Panc1 (cell line): ENCODE results near the gene AIG1. TPM values are rescaled to one million over a fixed set of nuclear protein-coding genes. Genes with fewer than 3 reads are reported as not detected.

Experiments
- ATAC-seq: fragments of 200-7000 bp; cut with Tn5 transposase; 2 replicates; pipeline ENCODE4 v1.9.1; 2020; ENCODE audit warnings: mild to moderate bottlenecking, moderate library complexity
- BruUV-seq: library from RNA; stranded (reverse); fragments of 400-500 nt; replicated peaks from 2 replicates; lab custom pipeline; 2021; lab: Mats Ljungman, UMichigan
- CTCF ChIA-PET: fragments of 300-600 bp; sonication (Branson Sonifier 250); formaldehyde crosslinking; loops from one replicate; lab custom pipeline; 2022; ENCODE audit warnings: antibody characterized with exemption; lab: Charles Lee
- POLR2A ChIA-PET: fragments of 300-600 bp; sonication (Branson Sonifier 250); formaldehyde crosslinking; loops from one replicate; lab custom pipeline; 2022; ENCODE audit warnings: antibody characterized with exemption; lab: Charles Lee
- DNase-seq: peaks from one replicate; pipeline ENCODE4 v3.0.0-alpha.2; 2010; ENCODE audit warnings: low read depth, low spot score
- H3K27ac ChIP-seq: 2 replicates; pipeline ENCODE4 v1.5.1; 2011; ENCODE audit warnings: mild to moderate bottlenecking, low read length, inconsistent platforms
- H3K27me3 ChIP-seq: fragments of 200-500 bp; sonication (Bioruptor generic); 2 replicates; pipeline ENCODE4 v1.6.0; 2014; ENCODE audit warnings: low read length, inconsistent platforms; ENCODE audit not compliant: control insufficient read depth, insufficient read depth
- H3K36me3 ChIP-seq: fragments of 200-500 bp; sonication (Bioruptor generic); 2 replicates; pipeline ENCODE4 v1.5.1; 2014; ENCODE audit warnings: inconsistent platforms, mild to moderate bottlenecking, low read length, moderate library complexity; ENCODE audit not compliant: control insufficient read depth, insufficient read depth
- H3K4me1 ChIP-seq: 2 replicates; pipeline ENCODE4 v1.5.1; 2011; ENCODE audit warnings: inconsistent platforms, mild to moderate bottlenecking, low read length, moderate library complexity; ENCODE audit not compliant: control insufficient read depth, insufficient read depth
- H3K4me3 ChIP-seq, 2 experiments: 2 replicates each; pipeline ENCODE4 v1.5.1; 2011 to 2012; ENCODE audit warnings: low read depth in 2 of 2, low read length in 2 of 2, mild to moderate bottlenecking in 2 of 2, inconsistent platforms in 1 of 2, moderate library complexity in 1 of 2
- H3K9me3 ChIP-seq: fragments of 200-500 bp; sonication (Bioruptor generic); 2 replicates; pipeline ENCODE4 v1.5.1; 2014; ENCODE audit warnings: low read depth, mild to moderate bottlenecking, inconsistent platforms, low read length, moderate library complexity; ENCODE audit not compliant: control insufficient read depth, insufficient read depth
- CTCF ChIP-seq: fragments of 450-650 bp; IDR thresholded peaks from 2 replicates; pipeline ENCODE4 v1.5.1; 2017; ENCODE audit warnings: mild to moderate bottlenecking
- POLR2AphosphoS5 ChIP-seq: IDR thresholded peaks from 2 replicates; pipeline ENCODE4 v1.6.1; 2012; ENCODE audit warnings: mild to moderate bottlenecking, low read depth, low read length, moderate library complexity
- REST ChIP-seq, 2 experiments: IDR thresholded peaks; 2 replicates each; pipeline ENCODE4 v1.6.1; 2011 to 2012; ENCODE audit warnings: low read depth in 2 of 2, control low read depth in 1 of 2, low read length in 1 of 2, mild to moderate bottlenecking in 1 of 2, moderate library complexity in 1 of 2; ENCODE audit not compliant: insufficient read depth in 1 of 2
- SIN3A ChIP-seq: IDR thresholded peaks from 2 replicates; pipeline ENCODE4 v1.6.1; 2012; ENCODE audit warnings: low read depth, mild to moderate bottlenecking, low read length, moderate library complexity, borderline replicate concordance; ENCODE audit not compliant: insufficient read depth
- TCF7L2 ChIP-seq: IDR thresholded peaks from 2 replicates; pipeline ENCODE4 v1.6.1; 2011; ENCODE audit warnings: mild to moderate bottlenecking, low read depth, low read length, inconsistent platforms
- in situ Hi-C: cut with HindIII; loops from 2 replicates; pipeline ENCODE4 v1.10.0; 2016; ENCODE audit warnings: low sequenced_read_pairs, low pct_unique_long_range_greater_than_20kb
- intact Hi-C: fragments of 100-400 bp; cut with micrococcal nuclease; formaldehyde crosslinking; loops from one replicate; pipeline ENCODE4 v1.10.0; 2022; ENCODE audit not compliant: unreplicated experiment
- total RNA-seq: library from RNA; stranded (reverse); gene quantifications from one replicate; pipeline ENCODE4 v1.2.1, GENCODE V29; 2021; ENCODE audit not compliant: unreplicated experiment

AIG1 gene
- total RNA-seq, 1 experiment from 2014 or later: 23.9 TPM

GRCh38 chr6:143112837-143113236, 52.1 kb downstream of the AIG1 start:
- no peaks in the 10 kb centered on the region for H3K27me3 ChIP-seq
- no peaks in the 10 kb centered on the region for H3K4me1 ChIP-seq
- no TSS peak for BruUV-seq
- DNase-seq (no peak), ATAC-seq (no peak)
- no peak for TF ChIP-seq CTCF
- TF ChIP-seq SIN3A: no peak
- TF ChIP-seq REST (IDR thresholded peaks at IDR 0.05; ENCODE audit: insufficient read depth in 1 of 2, low read depth in 2 of 2, low read length in 1 of 2): no peak
- no peak for TF ChIP-seq POLR2AphosphoS5
- TF ChIP-seq TCF7L2: no peak
- CTCF ChIA-PET: no interaction called here
- POLR2A ChIA-PET: no interaction called here
- H3K9me3 ChIP-seq: no peaks in the 10 kb centered on the region
- no peak overlapping the region for H3K4me3 ChIP-seq
- intact Hi-C loops: no loop called here
- H3K36me3 ChIP-seq: no peaks in the 10 kb centered on the region
- in situ Hi-C loops: no loop called here
- H3K27ac ChIP-seq: no peak overlapping the region

- Histone ChIP-seq H3K27ac (no peak overlapping the region), H3K9me3 (no peaks in the 10 kb centered on the region), H3K27me3 (no peaks in the 10 kb centered on the region), H3K36me3 (no peaks in the 10 kb centered on the region), H3K4me1 (no peaks in the 10 kb centered on the region), H3K4me3 (no peak overlapping the region)
- DNase-seq (no peak), ATAC-seq (no peak)
- CTCF ChIA-PET: no interaction called here
- BruUV-seq: no TSS peak
- intact Hi-C loops (no loop called here), in situ Hi-C loops (no loop called here)
- POLR2A ChIA-PET: no interaction called here
- TF ChIP-seq TCF7L2 (no peak), POLR2AphosphoS5 (no peak), CTCF (no peak), SIN3A (no peak), REST (IDR thresholded peaks at IDR 0.05; ENCODE audit: insufficient read depth in 1 of 2, low read depth in 2 of 2, low read length in 1 of 2) (no peak)
These were observed 55.0 kb downstream of the AIG1 start for GRCh38 chr6:143115728-143116127.
